ENCODE data around the gene TBCD.
"Not testable (repeated sequence)": the region's sequence is repeated elsewhere in the genome, so short reads cannot be mapped to it uniquely, and the experiment has no call there.

TBCD gene

GRCh38 chr17:82970067-82970466 lies 218.2 kb downstream of the TBCD start:
- no peak for DNase-seq (ENCODE audit: low read depth in 2 of 2)

GRCh38 chr17:82970818-82971590 lies 219.1 kb downstream of the TBCD start:
- no peak for DNase-seq (ENCODE audit: low read depth in 2 of 2)

- no peak for DNase-seq (ENCODE audit: low read depth in 2 of 2)
Observed at GRCh38 chr17:82972836-82973372, 221.0 kb downstream of the TBCD start.

- DNase-seq (ENCODE audit: low read depth in 2 of 2): no peak
Observed at GRCh38 chr17:82973456-82974135, 221.7 kb downstream of the TBCD start.

- DNase-seq (ENCODE audit: low read depth in 2 of 2): no peak
Observed at GRCh38 chr17:82974136-82974952, 222.5 kb downstream of the TBCD start.

GRCh38 chr17:82976982-82977488 lies 225.2 kb downstream of the TBCD start:
- DNase-seq (ENCODE audit: low read depth in 2 of 2): no peak

- DNase-seq (ENCODE audit: low read depth in 2 of 2): no peak
Observed at GRCh38 chr17:82977606-82978005, 225.7 kb downstream of the TBCD start.

GRCh38 chr17:82978765-82979349 lies 227.0 kb downstream of the TBCD start:
- no peak for DNase-seq (ENCODE audit: low read depth in 2 of 2)

- DNase-seq (ENCODE audit: low read depth in 2 of 2): no peak
Observed at GRCh38 chr17:82979718-82980117, 227.9 kb downstream of the TBCD start.

GRCh38 chr17:82980632-82981031 lies 228.8 kb downstream of the TBCD start:
- no peak for DNase-seq (ENCODE audit: low read depth in 2 of 2)

- DNase-seq (ENCODE audit: low read depth in 2 of 2): no peak
Observed at GRCh38 chr17:82981141-82981730, 229.4 kb downstream of the TBCD start.

- no peak for DNase-seq (ENCODE audit: low read depth in 2 of 2)
Observed at GRCh38 chr17:82983510-82984248, 231.8 kb downstream of the TBCD start.

GRCh38 chr17:82984249-82984617 lies 232.4 kb downstream of the TBCD start:
- DNase-seq (ENCODE audit: low read depth in 2 of 2): not testable (repeated sequence)

- DNase-seq (ENCODE audit: low read depth in 2 of 2): no peak
Observed at GRCh38 chr17:82984751-82985427, 233.0 kb downstream of the TBCD start.

- no peak for DNase-seq (ENCODE audit: low read depth in 2 of 2)
Observed at GRCh38 chr17:82985428-82985805, 233.6 kb downstream of the TBCD start.

GRCh38 chr17:82985973-82986372 lies 234.1 kb downstream of the TBCD start:
- peak in 1 of 2 donors; percentile 16 for DNase-seq (ENCODE audit: low read depth in 2 of 2)

GRCh38 chr17:82989051-82989450 lies 237.2 kb downstream of the TBCD start:
- not testable (repeated sequence) for DNase-seq (ENCODE audit: low read depth in 2 of 2)

GRCh38 chr17:82989881-82990280 lies 238.0 kb downstream of the TBCD start:
- no peak for DNase-seq (ENCODE audit: low read depth in 2 of 2)

- no peak for DNase-seq (ENCODE audit: low read depth in 2 of 2)
Observed at GRCh38 chr17:82993005-82993404, 241.1 kb downstream of the TBCD start.

Measured in activated CD8-positive, alpha-beta memory T cell treated with anti-CD3 and anti-CD28 coated beads for 4 hours (primary cell).